Trophoblast cell (in vitro differentiated cells and primary cell): ENCODE measurements around the gene JMJD1C.
A peak's percentile ranks its signal among the peaks of the same experiment; 100 is the strongest.

ENCODE experiments used
- DNase-seq, 2 donors: peaks; one replicate each; pipeline ENCODE4 v3.0.0-alpha.2; 2016
- H2AFZ ChIP-seq: 2 replicates; pipeline ENCODE4 v1.6.1; 2013; ENCODE audit warnings: low read length, moderate library complexity, mild to moderate bottlenecking; ENCODE audit not compliant: insufficient read depth, poor library complexity
- H2AK5ac ChIP-seq: 2 replicates; pipeline ENCODE4 v1.6.1; 2013; ENCODE audit warnings: mild to moderate bottlenecking, low read length
- H2BK120ac ChIP-seq: 2 replicates; pipeline ENCODE4 v1.6.1; 2013; ENCODE audit warnings: low read length, mild to moderate bottlenecking, moderate library complexity; ENCODE audit not compliant: insufficient read depth, poor library complexity
- H2BK12ac ChIP-seq: 2 replicates; pipeline ENCODE4 v1.6.1; 2013; ENCODE audit warnings: mild to moderate bottlenecking, low read length, moderate library complexity
- H2BK5ac ChIP-seq: 2 replicates; pipeline ENCODE4 v1.6.1; 2013; ENCODE audit warnings: low read length, low read depth, moderate library complexity, mild to moderate bottlenecking; ENCODE audit not compliant: poor library complexity
- H3K14ac ChIP-seq: 2 replicates; pipeline ENCODE4 v1.6.1; 2013; ENCODE audit warnings: mild to moderate bottlenecking, low read length
- H3K18ac ChIP-seq: 2 replicates; pipeline ENCODE4 v1.6.1; 2013; ENCODE audit warnings: mild to moderate bottlenecking, low read length
- H3K23ac ChIP-seq: 2 replicates; pipeline ENCODE4 v1.6.1; 2013; ENCODE audit warnings: low read length
- H3K27ac ChIP-seq: 2 replicates; pipeline ENCODE4 v1.5.1; 2013; ENCODE audit warnings: low read depth, mild to moderate bottlenecking, inconsistent platforms, low read length, moderate library complexity
- H3K27me3 ChIP-seq: 2 replicates; pipeline ENCODE4 v1.6.1; 2013; ENCODE audit warnings: inconsistent platforms, mild to moderate bottlenecking, low read length, moderate library complexity; ENCODE audit not compliant: insufficient read depth
- H3K36me3 ChIP-seq, 2 experiments: 1 replicate in 1 of 2; 2 replicates in 1 of 2; pipeline ENCODE4 v1.6.1; 2013; ENCODE audit warnings: low read length in 2 of 2, mild to moderate bottlenecking in 2 of 2, moderate library complexity in 1 of 2; ENCODE audit not compliant: insufficient read depth in 2 of 2, control insufficient read depth in 1 of 2
- H3K4ac ChIP-seq: 2 replicates; pipeline ENCODE4 v1.6.1; 2013; ENCODE audit warnings: low read depth, mild to moderate bottlenecking, low read length, moderate library complexity
- H3K4me1 ChIP-seq, 2 experiments: 1 replicate in 1 of 2; 2 replicates in 1 of 2; pipeline ENCODE4 v1.6.1; 2013; ENCODE audit warnings: low read length in 2 of 2, mild to moderate bottlenecking in 2 of 2, moderate library complexity in 1 of 2; ENCODE audit not compliant: insufficient read depth in 2 of 2, control insufficient read depth in 1 of 2
- H3K4me2 ChIP-seq: 2 replicates; pipeline ENCODE4 v1.6.1; 2013; ENCODE audit warnings: inconsistent platforms, mild to moderate bottlenecking, low read length, moderate library complexity
- H3K4me3 ChIP-seq: 2 replicates; pipeline ENCODE4 v1.5.1; 2013; ENCODE audit warnings: mild to moderate bottlenecking, low read depth, low read length, inconsistent platforms
- H3K79me1 ChIP-seq: one replicate; pipeline ENCODE4 v1.6.1; 2013; ENCODE audit warnings: low read length
- H3K79me2 ChIP-seq: 2 replicates; pipeline ENCODE4 v1.6.1; 2013; ENCODE audit warnings: low read length, mild to moderate bottlenecking; ENCODE audit not compliant: control insufficient read depth, insufficient read depth, poor library complexity
- H3K9ac ChIP-seq: 2 replicates; pipeline ENCODE4 v1.6.1; 2013; ENCODE audit warnings: mild to moderate bottlenecking, low read length
- H3K9me3 ChIP-seq: 2 replicates; pipeline ENCODE4 v1.6.1; 2013; ENCODE audit warnings: low read depth, mild to moderate bottlenecking, control low read depth, inconsistent platforms, low read length; ENCODE audit not compliant: insufficient read depth
- H4K12ac ChIP-seq: 2 replicates; pipeline ENCODE4 v1.6.1; 2013; ENCODE audit warnings: low read depth, mild to moderate bottlenecking, low read length, moderate library complexity
- H4K8ac ChIP-seq: 2 replicates; pipeline ENCODE4 v1.6.1; 2013; ENCODE audit warnings: low read depth, mild to moderate bottlenecking, low read length, moderate library complexity
- H4K91ac ChIP-seq: one replicate; pipeline ENCODE4 v1.6.1; 2013; ENCODE audit warnings: low read depth, mild to moderate bottlenecking, low read length, moderate library complexity
- WGBS: extraction: QIAGEN DNeasy Blood & Tissue Kit; methylation state at CpG from one replicate; pipeline ENCODE4 v1.1.7; 2013; ENCODE audit warnings: missing lambda C conversion rate; ENCODE audit not compliant: insufficient read length, insufficient coverage; ENCODE audit errors: extremely low coverage; 5-methylcytosine and 5-hydroxymethylcytosine counted together

Gene JMJD1C

DNA sequence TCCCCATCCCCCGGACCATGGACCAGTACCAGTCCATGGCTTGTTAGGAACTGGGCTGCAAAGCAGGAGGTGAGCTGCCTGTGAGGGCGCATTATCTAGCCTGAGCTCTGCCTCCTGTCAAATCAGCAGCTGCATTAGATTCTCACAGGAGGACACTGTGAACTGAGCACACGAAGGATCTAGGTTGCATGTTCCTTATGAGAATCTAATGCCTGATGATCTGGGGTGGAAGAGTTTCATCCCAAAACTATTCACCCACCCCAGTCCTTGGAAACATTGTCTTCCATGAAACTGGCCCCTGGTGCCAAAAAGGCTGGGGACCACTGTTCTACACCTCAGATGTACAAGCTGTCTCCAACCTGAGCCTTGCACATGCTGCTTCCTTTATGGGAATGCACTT, 24.1 kb upstream of the JMJD1C start:
- DNase-seq: no peak
- no CpG with 5 or more reads among the region's 3 CpGs for WGBS

GRCh38 chr10:63487990-63488389, 22.2 kb upstream of the JMJD1C start:
- H4K12ac ChIP-seq: no peak overlapping the region
- no peak for DNase-seq
- no peak overlapping the region for H2AFZ ChIP-seq
- no peak overlapping the region for H2BK5ac ChIP-seq
- H2BK12ac ChIP-seq: no peak overlapping the region
- H2AK5ac ChIP-seq: no peak overlapping the region
- H3K79me2 ChIP-seq: no peaks in the 10 kb centered on the region
- no peak overlapping the region for H3K23ac ChIP-seq
- H3K4me2 ChIP-seq: no peak overlapping the region
- no peak overlapping the region for H3K18ac ChIP-seq
- no peak overlapping the region for H3K4ac ChIP-seq
- H3K4me3 ChIP-seq: no peak overlapping the region
- no peak overlapping the region for H4K91ac ChIP-seq
- H3K9ac ChIP-seq: no peak overlapping the region
- H3K36me3 ChIP-seq: no peaks in the 10 kb centered on the region
- no peak overlapping the region for H2BK120ac ChIP-seq
- no CpG with 5 or more reads among the region's 3 CpGs for WGBS
- no peak overlapping the region for H3K27ac ChIP-seq
- no peak overlapping the region for H4K8ac ChIP-seq
- H3K79me1 ChIP-seq: peaks cover 2% of the 10 kb centered on the region
- peaks cover 0 to 4% of the 10 kb centered on the region in 2 experiments for H3K4me1 ChIP-seq
- no peaks in the 10 kb centered on the region for H3K27me3 ChIP-seq
- H3K14ac ChIP-seq: no peak overlapping the region
- H3K9me3 ChIP-seq: no peaks in the 10 kb centered on the region

More for the DNA sequence above, 24.1 kb upstream of the JMJD1C start:
- peak overlapping the region; percentile 13 for H3K4ac ChIP-seq
- H3K9me3 ChIP-seq: no peaks in the 10 kb centered on the region
- H3K23ac ChIP-seq: no peak overlapping the region
- H3K18ac ChIP-seq: no peak overlapping the region
- H3K14ac ChIP-seq: no peak overlapping the region
- H2AFZ ChIP-seq: no peak overlapping the region
- no peak overlapping the region for H3K9ac ChIP-seq
- H4K8ac ChIP-seq: no peak overlapping the region
- peaks cover 0 to 4% of the 10 kb centered on the region in 2 experiments for H3K4me1 ChIP-seq
- H3K4me3 ChIP-seq: no peak overlapping the region
- H3K79me2 ChIP-seq: no peaks in the 10 kb centered on the region
- H4K12ac ChIP-seq: no peak overlapping the region
- H2BK5ac ChIP-seq: no peak overlapping the region
- H4K91ac ChIP-seq: no peak overlapping the region
- H3K27me3 ChIP-seq: no peaks in the 10 kb centered on the region
- H2BK120ac ChIP-seq: no peak overlapping the region
- no peak overlapping the region for H3K4me2 ChIP-seq
- no peak overlapping the region for H2AK5ac ChIP-seq
- peaks cover 2% of the 10 kb centered on the region for H3K79me1 ChIP-seq
- H3K36me3 ChIP-seq: no peaks in the 10 kb centered on the region
- H2BK12ac ChIP-seq: no peak overlapping the region
- H3K27ac ChIP-seq: no peak overlapping the region

- peak in 1 of 2 donors; percentile 29 for DNase-seq
- Histone ChIP-seq H2AK5ac (no peak overlapping the region), H3K36me3 (no peaks in the 10 kb centered on the region), H4K91ac (no peak overlapping the region), H3K27ac (no peak overlapping the region), H2BK12ac (no peak overlapping the region), H3K79me2 (no peaks in the 10 kb centered on the region), H3K4me2 (no peak overlapping the region), H2BK120ac (no peak overlapping the region), H3K4me1 (no peaks in the 10 kb centered on the region), H3K4ac (no peak overlapping the region), H3K79me1 (no peaks in the 10 kb centered on the region), H4K12ac (no peak overlapping the region), H3K9me3 (no peaks in the 10 kb centered on the region), H4K8ac (no peak overlapping the region), H2AFZ (no peak overlapping the region), H3K18ac (no peak overlapping the region), H3K27me3 (no peaks in the 10 kb centered on the region), H3K4me3 (no peak overlapping the region), H3K9ac (no peak overlapping the region), H3K23ac (no peak overlapping the region), H2BK5ac (no peak overlapping the region), H3K14ac (no peak overlapping the region)
- no CpG with 5 or more reads among the region's 1 CpG for WGBS
Observed at GRCh38 chr10:63483983-63484382, 18.2 kb upstream of the JMJD1C start.

- Histone ChIP-seq H4K91ac (no peak overlapping the region), H3K36me3 (no peaks in the 10 kb centered on the region), H3K14ac (no peak overlapping the region), H2BK120ac (no peak overlapping the region), H4K8ac (no peak overlapping the region), H2BK5ac (no peak overlapping the region), H3K23ac (no peak overlapping the region), H2BK12ac (no peak overlapping the region), H3K4ac (no peak overlapping the region), H3K79me1 (no peaks in the 10 kb centered on the region), H3K4me1 (peaks cover 2 to 4% of the 10 kb centered on the region in 2 experiments), H3K79me2 (no peaks in the 10 kb centered on the region), H3K27me3 (no peaks in the 10 kb centered on the region), H2AFZ (no peak overlapping the region), H3K27ac (no peak overlapping the region), H4K12ac (no peak overlapping the region), H3K4me3 (no peak overlapping the region), H3K9me3 (no peaks in the 10 kb centered on the region), H2AK5ac (no peak overlapping the region), H3K4me2 (no peak overlapping the region), H3K18ac (no peak overlapping the region), H3K9ac (no peak overlapping the region)
- no CpG with 5 or more reads among the region's 6 CpGs for WGBS
- DNase-seq: no peak
Observed at GRCh38 chr10:63481815-63482421, 16.1 kb upstream of the JMJD1C start.
